G401.6 (cell line): ENCODE results near the gene NR3C2.
A peak's percentile ranks its signal among the peaks of the same experiment; 100 is the strongest.

ENCODE experiments used
- FAIRE-seq: peaks from 2 replicates; lab custom pipeline; 2012; peaks lifted over from hg19 to GRCh38; lab: Jason Lieb, UNC

NR3C2 gene

DNA sequence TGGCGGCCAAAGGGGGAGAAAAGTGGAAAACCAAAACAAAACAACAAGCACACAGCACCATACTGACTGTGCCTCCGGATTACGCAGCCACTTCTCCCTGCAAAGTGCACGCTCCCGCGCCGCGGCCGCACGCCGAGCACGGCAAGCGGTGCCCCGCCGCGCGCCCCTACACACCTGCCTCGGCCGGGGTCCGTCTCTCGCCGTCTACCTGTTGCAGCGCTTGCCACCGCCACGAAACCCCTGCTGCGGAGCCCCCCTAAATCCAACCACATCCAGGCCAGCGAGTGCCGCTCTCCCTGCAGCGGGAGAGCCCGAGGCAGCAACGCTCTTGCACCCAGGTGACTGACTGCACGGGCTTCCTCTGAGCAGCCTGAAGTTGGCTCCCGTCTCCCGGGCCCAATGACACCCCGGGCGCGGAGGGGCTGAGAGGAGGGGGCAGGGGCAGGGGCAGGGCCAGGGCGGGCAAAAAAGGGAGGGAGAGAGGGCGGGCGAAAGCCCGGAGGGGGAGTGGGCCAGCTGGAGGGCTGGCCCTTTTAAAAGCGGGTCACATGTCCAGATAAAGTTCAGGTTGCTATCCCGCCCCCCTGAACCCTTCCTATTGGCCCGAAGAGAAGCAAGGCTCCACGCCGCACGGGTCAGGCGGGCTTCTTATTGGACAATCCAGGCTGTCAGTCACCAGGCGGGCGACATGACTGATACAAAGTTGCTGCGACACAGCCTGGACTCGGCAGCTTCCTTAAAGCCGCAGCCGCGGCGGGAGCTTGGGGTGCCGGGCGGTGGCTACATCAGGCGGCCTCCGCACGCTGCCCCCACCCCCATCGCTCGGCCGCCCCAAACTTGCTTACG is at the start of gene NR3C2:
NR3C2 (minus strand) TSS at position 429 of the 846 bp plus-strand sequence.
- FAIRE-seq = peak; percentile 88

- FAIRE-seq = no peak
Measured at GRCh38 chr4:148487181-148487580, 45.0 kb upstream of the NR3C2 start.

GRCh38 chr4:148481636-148482035 is 39.4 kb upstream of the NR3C2 start:
- no peak for FAIRE-seq

GRCh38 chr4:148477276-148477675 is 35.1 kb upstream of the NR3C2 start:
- no peak for FAIRE-seq

GRCh38 chr4:148469938-148470337 is 27.7 kb upstream of the NR3C2 start:
- FAIRE-seq = no peak

- no peak for FAIRE-seq
Measured at GRCh38 chr4:148454835-148455234, 12.6 kb upstream of the NR3C2 start.

DNA sequence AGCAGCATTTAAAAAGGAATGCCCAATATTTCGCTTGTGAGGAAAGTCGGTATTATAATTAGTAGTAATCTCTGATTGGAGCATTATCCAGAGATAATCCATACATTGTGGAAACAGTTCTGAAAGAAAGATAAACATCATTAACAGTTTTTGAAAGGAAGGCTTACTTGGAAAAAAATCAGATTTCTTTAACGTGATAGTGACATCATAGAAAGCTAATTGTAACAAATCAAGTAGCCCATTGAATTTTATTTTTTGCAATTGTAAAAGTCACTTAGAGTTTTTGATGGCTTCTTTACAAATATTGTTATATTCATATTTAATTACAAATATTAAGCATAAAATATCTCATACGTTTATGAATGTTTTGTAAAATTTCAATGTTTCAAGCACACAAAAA is 11.6 kb upstream of the NR3C2 start:
- FAIRE-seq = no peak

DNA sequence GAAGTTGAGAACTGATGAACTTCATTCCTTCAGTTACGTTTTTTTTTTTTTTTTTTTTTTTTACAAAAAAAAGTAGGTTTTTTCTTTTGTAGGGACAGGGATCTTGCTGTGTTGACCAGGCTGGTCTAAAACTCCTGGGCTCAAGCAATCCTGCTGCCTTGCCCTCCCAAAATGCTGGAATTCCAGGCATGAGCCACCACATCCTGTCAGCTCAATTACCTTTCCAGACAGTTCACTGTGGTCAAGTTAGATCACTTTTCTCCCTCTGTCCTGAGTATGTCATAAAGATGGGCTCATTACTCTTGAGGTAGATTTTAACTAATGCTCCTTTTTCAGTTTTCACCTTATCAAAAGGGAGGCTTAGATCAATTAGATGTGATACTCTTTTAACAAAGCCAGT is 10.8 kb upstream of the NR3C2 start:
- no peak for FAIRE-seq

DNA sequence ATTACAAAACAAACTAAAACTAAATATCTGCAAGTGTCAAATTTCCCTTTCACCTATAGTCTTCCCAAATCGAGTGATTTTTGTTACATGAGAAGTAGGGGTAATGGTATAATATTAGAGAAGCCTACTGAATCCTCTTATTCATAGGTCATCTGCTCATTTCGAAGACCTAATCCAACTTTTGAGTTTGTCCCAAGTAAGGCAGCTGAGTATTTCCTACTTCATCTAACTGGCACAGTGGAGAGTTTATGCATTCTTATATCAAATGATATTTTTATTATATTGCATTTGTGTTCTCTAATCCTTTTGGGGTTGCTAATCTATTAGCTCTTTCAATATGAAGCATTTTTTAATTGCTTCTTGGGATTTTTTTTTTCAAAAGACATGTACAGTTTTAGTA is 7.7 kb upstream of the NR3C2 start:
- FAIRE-seq = no peak

- FAIRE-seq = no peak
Measured at GRCh38 chr4:148448141-148448540, 5.9 kb upstream of the NR3C2 start.

GRCh38 chr4:148447681-148448080 is 5.5 kb upstream of the NR3C2 start:
- no peak for FAIRE-seq

DNA sequence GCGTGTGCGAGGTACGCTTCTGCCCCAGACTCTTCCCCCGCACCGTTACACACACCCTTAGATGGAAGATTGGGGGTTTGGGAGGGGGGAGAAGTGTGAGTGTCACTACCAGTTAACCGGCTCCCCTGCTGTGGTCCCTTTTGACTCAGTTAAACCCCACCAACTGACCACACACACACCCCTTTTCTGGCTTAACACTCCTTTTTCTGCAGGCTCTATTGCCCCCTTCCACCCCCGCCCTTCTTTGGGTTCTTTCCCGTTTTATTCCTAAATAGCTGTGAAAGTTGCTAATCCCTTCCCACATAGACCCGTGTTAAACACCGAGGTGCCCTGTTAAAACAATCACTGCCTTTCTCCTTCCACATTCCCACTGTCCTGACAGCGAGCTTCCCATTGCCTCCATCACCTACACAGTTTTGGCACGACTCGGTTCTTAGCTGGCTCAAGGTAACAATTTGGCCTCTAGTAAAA is 3.7 kb upstream of the NR3C2 start:
- no peak for FAIRE-seq

- FAIRE-seq = no peak
Measured at GRCh38 chr4:148445071-148445859, 3.1 kb upstream of the NR3C2 start.

DNA sequence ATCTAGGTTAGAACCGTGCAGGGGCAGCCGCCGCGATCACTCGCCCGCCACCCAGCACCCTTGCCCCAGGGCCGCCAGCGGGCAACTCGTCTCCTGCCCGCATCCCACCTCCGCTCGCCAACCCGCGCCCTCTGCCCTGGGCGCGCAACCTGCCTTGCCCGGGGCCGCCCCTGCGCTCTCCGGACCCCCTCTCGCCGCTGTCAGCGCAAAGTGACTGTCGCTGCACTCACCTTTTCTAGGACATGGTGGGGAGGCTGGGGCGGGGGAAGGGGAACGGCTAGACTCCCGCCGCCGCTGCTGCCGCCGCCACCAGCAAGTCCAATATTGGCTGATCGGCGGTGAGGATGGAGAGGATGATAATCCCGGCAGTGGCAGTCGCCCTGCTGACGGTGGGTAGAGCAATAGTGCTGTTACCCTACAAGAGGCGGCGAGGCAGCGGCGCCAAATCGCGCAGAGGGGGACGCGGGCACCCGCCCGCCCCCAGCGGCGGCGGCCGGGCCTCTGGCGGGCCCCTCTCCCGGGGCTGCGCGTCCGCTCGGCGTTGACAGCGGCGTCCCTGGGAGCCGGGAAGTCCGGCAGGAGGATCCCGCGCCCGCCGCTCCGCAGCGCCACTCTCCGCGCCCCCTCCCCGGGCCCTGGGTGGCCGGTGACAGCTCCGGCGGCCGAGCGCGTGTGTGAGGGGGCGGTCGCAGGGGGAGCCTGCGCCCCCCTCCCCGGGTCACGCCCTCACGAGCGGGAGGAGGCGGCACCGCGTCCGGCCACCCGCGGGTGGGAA is 2.3 kb upstream of the NR3C2 start:
- FAIRE-seq = no peak

GRCh38 chr4:148443512-148444295 is 1.5 kb upstream of the NR3C2 start:
- no peak for FAIRE-seq

DNA sequence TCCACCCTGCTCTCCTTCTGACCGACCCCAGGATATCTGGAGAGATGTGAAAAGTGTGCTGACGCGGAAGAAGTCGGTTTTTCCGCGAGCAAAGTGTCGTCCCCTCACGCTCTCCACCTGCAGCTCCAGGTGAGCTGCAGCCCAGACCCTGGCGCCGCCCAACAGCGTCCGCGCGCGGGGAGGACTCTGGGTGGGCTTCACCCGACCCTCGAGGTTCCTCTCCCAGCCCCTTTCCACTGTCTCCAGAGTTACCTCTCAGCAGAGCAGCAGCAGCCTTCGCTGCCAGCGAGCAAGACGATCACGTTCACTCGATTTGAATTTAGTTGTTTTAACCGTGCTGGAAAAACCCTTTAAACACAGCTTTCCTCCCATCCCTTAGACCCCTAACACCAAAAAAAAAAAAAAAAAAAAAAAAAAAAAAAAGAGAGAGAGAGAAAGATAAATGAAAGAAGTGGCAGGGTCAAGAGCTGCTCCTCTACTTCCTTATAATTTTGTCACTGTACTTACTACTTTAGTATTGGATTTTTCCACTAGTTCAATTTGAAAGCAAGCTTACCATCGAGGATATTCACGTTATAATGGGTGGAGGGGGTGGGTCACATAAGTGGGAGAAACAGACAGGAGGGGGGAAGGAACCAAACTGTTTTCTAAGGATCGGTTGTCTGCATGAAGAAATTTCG is 758 bp upstream of the NR3C2 start:
- FAIRE-seq = no peak

- no peak for FAIRE-seq
Measured at GRCh38 chr4:148441624-148441985, 609 bp downstream of the NR3C2 start.

GRCh38 chr4:148438047-148438446 is 4.2 kb downstream of the NR3C2 start:
- no peak for FAIRE-seq

GRCh38 chr4:148437439-148437838 is 4.8 kb downstream of the NR3C2 start:
- FAIRE-seq = no peak

GRCh38 chr4:148436512-148436911 is 5.7 kb downstream of the NR3C2 start:
- FAIRE-seq = no peak
